Measurements from ENCODE around the gene L1TD1.

Gene L1TD1

GRCh38 chr1:62221171-62221570, 26.5 kb downstream of the L1TD1 start:
- DNase-seq (ENCODE audit: low read depth) = no peak
- TF ChIP-seq, protein P1, sequence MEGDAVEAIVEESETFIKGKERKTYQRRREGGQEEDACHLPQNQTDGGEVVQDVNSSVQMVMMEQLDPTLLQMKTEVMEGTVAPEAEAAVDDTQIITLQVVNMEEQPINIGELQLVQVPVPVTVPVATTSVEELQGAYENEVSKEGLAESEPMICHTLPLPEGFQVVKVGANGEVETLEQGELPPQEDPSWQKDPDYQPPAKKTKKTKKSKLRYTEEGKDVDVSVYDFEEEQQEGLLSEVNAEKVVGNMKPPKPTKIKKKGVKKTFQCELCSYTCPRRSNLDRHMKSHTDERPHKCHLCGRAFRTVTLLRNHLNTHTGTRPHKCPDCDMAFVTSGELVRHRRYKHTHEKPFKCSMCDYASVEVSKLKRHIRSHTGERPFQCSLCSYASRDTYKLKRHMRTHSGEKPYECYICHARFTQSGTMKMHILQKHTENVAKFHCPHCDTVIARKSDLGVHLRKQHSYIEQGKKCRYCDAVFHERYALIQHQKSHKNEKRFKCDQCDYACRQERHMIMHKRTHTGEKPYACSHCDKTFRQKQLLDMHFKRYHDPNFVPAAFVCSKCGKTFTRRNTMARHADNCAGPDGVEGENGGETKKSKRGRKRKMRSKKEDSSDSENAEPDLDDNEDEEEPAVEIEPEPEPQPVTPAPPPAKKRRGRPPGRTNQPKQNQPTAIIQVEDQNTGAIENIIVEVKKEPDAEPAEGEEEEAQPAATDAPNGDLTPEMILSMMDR (conservative IDR thresholded peaks at IDR 0.05; ENCODE audit: low read length) = no peak

DNA sequence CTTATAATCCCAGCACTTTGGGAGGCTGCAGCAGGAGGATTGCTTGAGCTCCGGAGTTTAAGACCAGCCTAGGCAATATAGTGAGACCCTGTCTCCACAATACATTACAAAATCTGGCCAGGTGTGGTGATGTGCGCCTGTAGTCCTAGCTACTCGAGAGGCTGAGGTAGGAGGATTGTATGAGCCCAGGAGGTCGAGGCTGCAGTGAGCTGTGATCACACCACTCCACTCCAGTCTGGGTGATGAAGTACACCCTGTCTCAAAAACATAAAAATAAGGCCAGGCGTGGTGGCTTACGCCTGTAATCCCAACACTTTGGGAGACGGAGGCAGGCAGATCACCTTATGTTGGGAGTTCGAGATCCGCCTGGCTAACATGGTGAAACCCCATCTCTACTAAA, 27.7 kb downstream of the L1TD1 start:
- DNase-seq (ENCODE audit: low read depth) = no peak
- TF ChIP-seq, protein P1 (conservative IDR thresholded peaks at IDR 0.05; ENCODE audit: low read length) = no peak
- no peak overlapping the region for H3K4me3 ChIP-seq (ENCODE audit: low read length)

More at GRCh38 chr1:62221171-62221570, 26.5 kb downstream of the L1TD1 start:
- H3K4me3 ChIP-seq (ENCODE audit: low read length) = no peak overlapping the region

GRCh38 chr1:62224182-62224581, 29.5 kb downstream of the L1TD1 start:
- no peak overlapping the region for H3K4me3 ChIP-seq (ENCODE audit: low read length)
- TF ChIP-seq, protein P1 (conservative IDR thresholded peaks at IDR 0.05; ENCODE audit: low read length) = no peak
- DNase-seq (ENCODE audit: low read depth) = no peak

DNA sequence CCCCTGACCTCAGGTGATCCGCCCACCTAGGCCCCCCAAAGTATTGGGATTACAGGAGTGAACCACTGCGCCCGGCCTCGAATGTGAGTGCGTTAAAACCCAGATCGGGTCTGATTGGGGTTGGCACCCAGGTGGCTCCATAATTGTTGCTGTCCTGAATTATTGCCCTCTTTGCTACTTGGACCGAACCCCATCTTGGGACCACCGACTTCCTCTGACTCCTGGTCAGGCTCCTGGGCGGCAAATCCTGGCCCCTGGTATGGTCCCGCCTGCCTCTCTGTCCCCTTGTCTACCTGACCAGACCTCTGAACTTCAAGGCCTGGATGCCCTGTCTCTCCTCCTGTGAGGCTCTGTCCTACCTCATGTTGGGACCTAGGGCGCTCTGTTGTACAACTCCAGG, 32.8 kb downstream of the L1TD1 start:
- DNase-seq (ENCODE audit: low read depth) = no peak
- H3K4me3 ChIP-seq (ENCODE audit: low read length) = no peak overlapping the region
- TF ChIP-seq, protein P1 (conservative IDR thresholded peaks at IDR 0.05; ENCODE audit: low read length) = no peak

- DNase-seq (ENCODE audit: low read depth) = no peak
- H3K4me3 ChIP-seq (ENCODE audit: low read length) = no peak overlapping the region
- TF ChIP-seq, protein P1 (conservative IDR thresholded peaks at IDR 0.05; ENCODE audit: low read length) = no peak
Measured at GRCh38 chr1:62228136-62228882, 33.7 kb downstream of the L1TD1 start.

DNA sequence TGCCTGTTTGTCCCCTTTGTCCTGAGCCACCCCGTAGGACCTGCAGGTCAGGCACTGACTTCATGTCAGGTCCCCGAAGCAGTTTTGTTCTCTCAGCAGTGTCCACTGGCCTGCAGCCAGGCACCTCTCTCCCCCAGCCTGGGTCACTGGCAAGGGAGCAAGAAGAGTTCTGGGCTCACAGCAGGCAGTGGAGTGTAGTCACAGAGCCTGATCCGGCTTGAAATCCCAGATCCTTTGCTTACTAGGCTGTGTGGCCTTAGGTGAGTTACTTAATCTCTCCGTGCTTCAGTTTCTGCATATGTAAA, 34.2 kb downstream of the L1TD1 start:
- DNase-seq (ENCODE audit: low read depth) = no peak
- TF ChIP-seq, protein P1 (conservative IDR thresholded peaks at IDR 0.05; ENCODE audit: low read length) = no peak
- H3K4me3 ChIP-seq (ENCODE audit: low read length) = no peak overlapping the region

- no peak overlapping the region for H3K4me3 ChIP-seq (ENCODE audit: low read length)
- no peak for DNase-seq (ENCODE audit: low read depth)
- TF ChIP-seq, protein P1 (conservative IDR thresholded peaks at IDR 0.05; ENCODE audit: low read length) = no peak
Measured at GRCh38 chr1:62229468-62229867, 34.8 kb downstream of the L1TD1 start.

Measured in AG10803 (cell line).